Activated CD8-positive, alpha-beta T cell treated with anti-CD3 and anti-CD28 coated beads for 36 hours (primary cell): ENCODE data around the gene RHOA. TPM values are rescaled to one million over a fixed set of nuclear protein-coding genes. Genes with fewer than 3 reads are reported as not detected.
A peak's percentile ranks its signal among the peaks of the same experiment; 100 is the strongest.

Source experiments
- ATAC-seq: fragments of 200-7000 bp; cut with Tn5 transposase; one replicate; pipeline ENCODE4 v1.10.0; 2021; ENCODE audit warnings: mild to moderate bottlenecking, moderate library complexity
- CTCF ChIA-PET: fragments of 350-600 bp; sonication (Branson Sonifier 250); formaldehyde crosslinking; loops from one replicate; lab custom pipeline; 2021; ENCODE audit warnings: antibody characterized with exemption; lab: Charles Lee
- POLR2A ChIA-PET: fragments of 350-600 bp; sonication (Branson Sonifier 250); formaldehyde crosslinking; loops from one replicate; lab custom pipeline; 2021; ENCODE audit warnings: antibody characterized with exemption; lab: Charles Lee
- DNase-seq: peaks from one replicate; pipeline ENCODE4 v3.0.0-alpha.2; 2020
- H3K27ac Mint-ChIP-seq: one replicate; pipeline ENCODE4 v1.8.0; 2021; ENCODE audit warnings: mild to moderate bottlenecking, mixed read lengths
- H3K27me3 Mint-ChIP-seq: one replicate; pipeline ENCODE4 v1.8.0; 2021; ENCODE audit warnings: mixed read lengths
- H3K36me3 Mint-ChIP-seq: one replicate; pipeline ENCODE4 v1.8.0; 2021; ENCODE audit warnings: low read depth, mixed read lengths
- H3K4me1 Mint-ChIP-seq: one replicate; pipeline ENCODE4 v1.8.0; 2021; ENCODE audit warnings: low read depth, mixed read lengths
- H3K4me3 Mint-ChIP-seq: one replicate; pipeline ENCODE4 v1.8.0; 2021; ENCODE audit warnings: mild to moderate bottlenecking, moderate library complexity, mixed read lengths
- H3K9me3 Mint-ChIP-seq: one replicate; pipeline ENCODE4 v1.8.0; 2021; ENCODE audit warnings: mixed read lengths
- CTCF ChIP-seq: fragments of 200-600 bp; IDR thresholded peaks from one replicate; pipeline ENCODE4 v1.8.0; 2022; ENCODE audit warnings: antibody characterized with exemption, mild to moderate bottlenecking
- intact Hi-C: fragments of 100-400 bp; cut with micrococcal nuclease; formaldehyde crosslinking; loops from one replicate; pipeline ENCODE4 v1.10.0; 2022
- total RNA-seq, 2 experiments: library from RNA; stranded (reverse); gene quantifications; one replicate each; pipeline ENCODE4 v1.2.3, GENCODE V29; 2021

The RHOA gene
- total RNA-seq, 2 experiments from 2014 or later = 432 to 437 TPM

GRCh38 chr3:49370585-49371290, 41.0 kb downstream of the RHOA start:
- H3K4me1 Mint-ChIP-seq = peaks cover 22% of the 10 kb centered on the region
- peak overlapping the region; percentile 63 for H3K27ac Mint-ChIP-seq
- POLR2A ChIA-PET = interaction anchor here (0.8 to 0.9 kb wide), 2 partner anchors 13 to 29 kb away, joined by 3 read pairs; no protein-coding TSS in a partner anchor

GRCh38 chr3:49362561-49362960, 49.2 kb downstream of the RHOA start:
- Mint-ChIP-seq H3K27ac (peak overlapping the region; percentile 69), H3K27me3 (no peaks in the 10 kb centered on the region), H3K4me1 (peaks cover 16% of the 10 kb centered on the region), H3K36me3 (peaks cover 59% of the 10 kb centered on the region), H3K4me3 (no peak overlapping the region), H3K9me3 (no peaks in the 10 kb centered on the region)
- DNase-seq (no peak), ATAC-seq (no peak)
- POLR2A ChIA-PET = interaction anchor here (0.6 to 1.1 kb wide), 2 partner anchors 24 to 47 kb away, joined by 3 to 4 read pairs; no protein-coding TSS in a partner anchor
- CTCF ChIA-PET = no interaction called here
- intact Hi-C loops = no loop called here
- no peak for TF ChIP-seq CTCF

More at GRCh38 chr3:49370585-49371290, 41.0 kb downstream of the RHOA start:
- DNase-seq (no peak), ATAC-seq (peak; percentile 42)
- no peak overlapping the region for H3K4me3 Mint-ChIP-seq
- intact Hi-C loops = no loop called here
- peaks cover 64% of the 10 kb centered on the region for H3K36me3 Mint-ChIP-seq
- H3K27me3 Mint-ChIP-seq = no peaks in the 10 kb centered on the region
- CTCF ChIA-PET = no interaction called here
- TF ChIP-seq CTCF = no peak
- H3K9me3 Mint-ChIP-seq = no peaks in the 10 kb centered on the region

- Mint-ChIP-seq H3K27me3 (no peaks in the 10 kb centered on the region), H3K4me3 (peak overlapping the region; percentile 88), H3K36me3 (peaks cover 63% of the 10 kb centered on the region), H3K9me3 (no peaks in the 10 kb centered on the region), H3K27ac (peak overlapping the region; percentile 90), H3K4me1 (peaks cover 23% of the 10 kb centered on the region)
- CTCF ChIA-PET = interaction anchor here (1.1 to 2.7 kb wide), 3 partner anchors 20 to 90 kb away, joined by 3 to 18 read pairs (median 6); partner anchors contain the start of gene USP4
- ATAC-seq (no peak), DNase-seq (no peak)
- POLR2A ChIA-PET = interaction anchor here (1.1 to 3.1 kb wide), 5 partner anchors 14 to 239 kb away, joined by 3 to 18 read pairs (median 6); partner anchors contain the start of genes RHOA, TCTA, USP19 and USP4
- TF ChIP-seq CTCF = no peak
- intact Hi-C loops = no loop called here
Observed at GRCh38 chr3:49359623-49360022, 52.2 kb downstream of the RHOA start.

GRCh38 chr3:49358884-49359225, 52.9 kb downstream of the RHOA start:
- no peak for TF ChIP-seq CTCF
- intact Hi-C loops = no loop called here
- peaks cover 61% of the 10 kb centered on the region for H3K36me3 Mint-ChIP-seq
- ChIA-PET CTCF (interaction anchor here (0.9 to 2.7 kb wide), 5 partner anchors 10 to 90 kb away, joined by 3 to 18 read pairs (median 3); partner anchors contain the start of gene USP4), POLR2A (interaction anchor here (0.6 to 3.1 kb wide), 8 partner anchors 14 to 265 kb away, joined by 3 to 18 read pairs (median 5); partner anchors contain the start of genes QRICH1, RHOA, TCTA and USP19)
- DNase-seq (peak; percentile 61), ATAC-seq (peak; percentile 43)
- H3K27ac Mint-ChIP-seq = peak overlapping the region; percentile 90
- peak overlapping the region; percentile 88 for H3K4me3 Mint-ChIP-seq
- H3K4me1 Mint-ChIP-seq = peaks cover 25% of the 10 kb centered on the region
- no peaks in the 10 kb centered on the region for H3K27me3 Mint-ChIP-seq
- no peaks in the 10 kb centered on the region for H3K9me3 Mint-ChIP-seq
